CD14-positive monocyte (primary cell): Measurements from ENCODE around the gene MDFI. TPM values are rescaled to one million over a fixed set of nuclear protein-coding genes. Genes with fewer than 3 reads are reported as not detected.

ENCODE experiments used
- DNase-seq, 3 donors: peaks; one replicate each; pipeline ENCODE4 v3.0.0-alpha.2; 2011 to 2022
- H2AFZ ChIP-seq: 2 replicates; pipeline ENCODE4 v1.6.0; 2012; ENCODE audit warnings: mild to moderate bottlenecking, low read depth, low read length, inconsistent platforms; ENCODE audit not compliant: insufficient read depth, poor library complexity, severe bottlenecking
- H3K27ac ChIP-seq, 2 donors: 1 replicate in 1 of 2; 2 replicates in 1 of 2; pipeline ENCODE4 v1.5.1; 2012 to 2013; ENCODE audit warnings: low read length in 2 of 2, control low read depth in 1 of 2, inconsistent platforms in 1 of 2, low read depth in 1 of 2, mild to moderate bottlenecking in 1 of 2
- H3K27me3 ChIP-seq, 2 donors: one replicate each; pipeline versions ENCODE4 v1.6.0 to v1.6.1; 2011 to 2013; ENCODE audit warnings: low read length in 2 of 2; ENCODE audit not compliant: control insufficient read depth in 2 of 2, insufficient read depth in 2 of 2
- H3K36me3 ChIP-seq, 2 donors: replicated peaks in 1 of 2; 1 replicate in 1 of 2; 2 replicates in 1 of 2; pipeline versions ENCODE4 v1.5.1 to v1.6.1; 2012 to 2013; ENCODE audit warnings: low read length in 2 of 2, control low read depth in 1 of 2, inconsistent platforms in 1 of 2, mild to moderate bottlenecking in 1 of 2; ENCODE audit not compliant: insufficient read depth in 2 of 2, control insufficient read depth in 1 of 2
- H3K4me1 ChIP-seq, 2 donors: 1 replicate in 1 of 2; 2 replicates in 1 of 2; pipeline versions ENCODE4 v1.5.1 to v1.6.1; 2012 to 2013; ENCODE audit warnings: low read length in 2 of 2, control low read depth in 1 of 2, inconsistent platforms in 1 of 2, mild to moderate bottlenecking in 1 of 2, moderate library complexity in 1 of 2; ENCODE audit not compliant: insufficient read depth in 2 of 2, control insufficient read depth in 1 of 2
- H3K4me2 ChIP-seq: replicated peaks from 2 replicates; pipeline ENCODE3; 2012; ENCODE audit warnings: low read length, moderate library complexity, mild to moderate bottlenecking; ENCODE audit not compliant: poor library complexity, severe bottlenecking; ENCODE audit errors: extremely low read depth
- H3K4me3 ChIP-seq, 3 experiments: fragments of 200-600 bp in 1 of 3; sonication (generic) in 1 of 3; replicated peaks in 1 of 3; 1 replicate in 2 of 3; 2 replicates in 1 of 3; pipeline ENCODE4 v1.5.1; 2011 to 2013; ENCODE audit warnings: low read length in 3 of 3, mild to moderate bottlenecking in 3 of 3, control low read depth in 2 of 3, low read depth in 2 of 3, inconsistent platforms in 1 of 3, moderate library complexity in 1 of 3
- H3K79me2 ChIP-seq: 2 replicates; pipeline ENCODE4 v1.6.0; 2012; ENCODE audit warnings: mild to moderate bottlenecking, control low read depth, inconsistent platforms, low read length, moderate library complexity; ENCODE audit not compliant: insufficient read depth
- H3K9ac ChIP-seq: 2 replicates; pipeline ENCODE4 v1.6.0; 2017; ENCODE audit warnings: low read length, mild to moderate bottlenecking; ENCODE audit not compliant: insufficient read depth, poor library complexity, severe bottlenecking
- H3K9me3 ChIP-seq, 2 donors: replicated peaks in 1 of 2; 1 replicate in 1 of 2; 2 replicates in 1 of 2; pipeline versions ENCODE4 v1.5.1 to v1.6.1; 2012 to 2013; ENCODE audit warnings: low read length in 2 of 2, control low read depth in 1 of 2; ENCODE audit not compliant: control insufficient read depth in 1 of 2, insufficient read depth in 1 of 2
- H4K20me1 ChIP-seq: 2 replicates; pipeline ENCODE4 v1.6.0; 2012; ENCODE audit warnings: mild to moderate bottlenecking, low read length, control low read depth, moderate library complexity; ENCODE audit not compliant: insufficient read depth
- H3K27ac Mint-ChIP-seq, 7 donors: one replicate each; pipeline ENCODE4 v1.8.0; 2020; ENCODE audit warnings: mild to moderate bottlenecking in 7 of 7, mixed read lengths in 7 of 7, moderate library complexity in 6 of 7, inconsistent platforms in 2 of 7
- H3K27me3 Mint-ChIP-seq, 3 donors: one replicate each; pipeline ENCODE4 v1.8.0; 2021 to 2022; ENCODE audit warnings: low read depth in 3 of 3, mild to moderate bottlenecking in 3 of 3, mixed read lengths in 3 of 3, moderate library complexity in 3 of 3, inconsistent platforms in 1 of 3
- H3K36me3 Mint-ChIP-seq, 2 donors: one replicate each; pipeline ENCODE4 v1.8.0; 2020; ENCODE audit warnings: mixed read lengths in 2 of 2, inconsistent platforms in 1 of 2, mild to moderate bottlenecking in 1 of 2
- H3K4me1 Mint-ChIP-seq: one replicate; pipeline ENCODE4 v1.8.0; 2020; ENCODE audit warnings: mild to moderate bottlenecking, mixed read lengths
- H3K4me3 Mint-ChIP-seq, 2 donors: one replicate each; pipeline ENCODE4 v1.8.0; 2020; ENCODE audit warnings: mild to moderate bottlenecking in 2 of 2, mixed read lengths in 2 of 2, moderate library complexity in 1 of 2
- H3K9me3 Mint-ChIP-seq, 7 donors: one replicate each; pipeline ENCODE4 v1.8.0; 2020 to 2022; ENCODE audit warnings: mixed read lengths in 7 of 7, mild to moderate bottlenecking in 6 of 7, moderate library complexity in 6 of 7, inconsistent platforms in 2 of 7
- WGBS: methylation state at CpG from one replicate; pipeline ENCODE4 v1.1.5; 2013; ENCODE audit warnings: missing lambda C conversion rate; ENCODE audit not compliant: insufficient coverage; 5-methylcytosine and 5-hydroxymethylcytosine counted together
- intact Hi-C, 2 donors: fragments of 100-400 bp; cut with micrococcal nuclease; formaldehyde crosslinking; loops; one replicate each; pipeline versions ENCODE4 v1.15.0 to v1.15.1; 2023
- polyA plus RNA-seq, 3 donors: library from polyadenylated mRNA; depleted of rRNA in 1 of 3; unstranded in 2 of 3; stranded (reverse) in 1 of 3; fragments of 300-500 nt in 2 of 3; fragments of >200 nt in 1 of 3; fragmentation: Illumina TruSeq in 2 of 3; gene quantifications; 1 replicate in 2 of 3; 2 replicates in 1 of 3; pipeline ENCODE4 v1.2.3, GENCODE V29; 2012 to 2021
- TF ChIP-seq, protein P1 (sequence below): fragments of 200-600 bp; IDR thresholded peaks from one replicate; pipeline ENCODE4 v1.8.0; 2022; ENCODE audit warnings: antibody characterized with exemption, mild to moderate bottlenecking

MDFI gene
- polyA plus RNA-seq, 3 donors: not detected

DNA sequence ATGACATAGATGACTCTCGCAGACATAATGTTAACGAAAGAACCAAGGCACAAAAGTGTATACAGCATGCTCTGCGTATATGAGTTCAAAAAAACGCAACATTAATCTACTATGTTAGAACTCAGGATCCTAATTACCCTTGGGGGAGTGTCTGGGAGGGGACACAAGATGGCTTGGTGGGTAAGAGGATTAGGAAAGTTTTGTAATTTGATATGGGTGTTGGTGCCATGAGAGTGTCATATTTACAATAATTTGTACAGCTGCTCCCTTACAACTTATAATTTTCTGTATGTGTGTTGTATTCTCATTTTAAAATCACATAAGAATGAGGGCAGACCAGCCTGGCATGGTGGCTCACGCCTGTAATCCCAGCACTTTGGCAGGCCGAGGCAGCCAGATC lies 58.5 kb downstream of the MDFI start:
- Histone ChIP-seq H3K4me3 (no peak overlapping the region), H3K4me1 (no peaks in the 10 kb centered on the region), H3K4me2 (no peak overlapping the region), H3K9me3 (no peaks in the 10 kb centered on the region), H3K79me2 (peaks cover 24% of the 10 kb centered on the region), H3K9ac (no peak overlapping the region), H4K20me1 (peaks cover 100% of the 10 kb centered on the region), H3K27ac (no peak overlapping the region), H3K36me3 (peaks cover 16 to 66% of the 10 kb centered on the region in 2 donors), H3K27me3 (no peaks in the 10 kb centered on the region), H2AFZ (no peak overlapping the region)
- intact Hi-C loops: no loop called here
- peaks cover 0 to 3% (median 1%) of the 10 kb centered on the region in 3 donors for H3K27me3 Mint-ChIP-seq
- TF ChIP-seq, protein P1, sequence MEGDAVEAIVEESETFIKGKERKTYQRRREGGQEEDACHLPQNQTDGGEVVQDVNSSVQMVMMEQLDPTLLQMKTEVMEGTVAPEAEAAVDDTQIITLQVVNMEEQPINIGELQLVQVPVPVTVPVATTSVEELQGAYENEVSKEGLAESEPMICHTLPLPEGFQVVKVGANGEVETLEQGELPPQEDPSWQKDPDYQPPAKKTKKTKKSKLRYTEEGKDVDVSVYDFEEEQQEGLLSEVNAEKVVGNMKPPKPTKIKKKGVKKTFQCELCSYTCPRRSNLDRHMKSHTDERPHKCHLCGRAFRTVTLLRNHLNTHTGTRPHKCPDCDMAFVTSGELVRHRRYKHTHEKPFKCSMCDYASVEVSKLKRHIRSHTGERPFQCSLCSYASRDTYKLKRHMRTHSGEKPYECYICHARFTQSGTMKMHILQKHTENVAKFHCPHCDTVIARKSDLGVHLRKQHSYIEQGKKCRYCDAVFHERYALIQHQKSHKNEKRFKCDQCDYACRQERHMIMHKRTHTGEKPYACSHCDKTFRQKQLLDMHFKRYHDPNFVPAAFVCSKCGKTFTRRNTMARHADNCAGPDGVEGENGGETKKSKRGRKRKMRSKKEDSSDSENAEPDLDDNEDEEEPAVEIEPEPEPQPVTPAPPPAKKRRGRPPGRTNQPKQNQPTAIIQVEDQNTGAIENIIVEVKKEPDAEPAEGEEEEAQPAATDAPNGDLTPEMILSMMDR: no peak
- peaks cover 8% of the 10 kb centered on the region for H3K4me1 Mint-ChIP-seq
- H3K9me3 Mint-ChIP-seq: no peaks in the 10 kb centered on the region
- H3K4me3 Mint-ChIP-seq: no peak overlapping the region
- WGBS: no CpG with 5 or more reads among the region's 6 CpGs
- DNase-seq: no peak
- peak overlapping the region in 1 of 7 donors; percentile 73 for H3K27ac Mint-ChIP-seq
- H3K36me3 Mint-ChIP-seq: peaks cover 36 to 40% of the 10 kb centered on the region in 2 donors

GRCh38 chr6:41697861-41698781 lies 59.9 kb downstream of the MDFI start:
- TF ChIP-seq, protein P1: no peak
- Histone ChIP-seq H2AFZ (no peak overlapping the region), H3K27me3 (no peaks in the 10 kb centered on the region), H3K9ac (no peak overlapping the region), H3K9me3 (no peaks in the 10 kb centered on the region), H3K4me3 (no peak overlapping the region), H3K36me3 (peaks cover 28 to 70% of the 10 kb centered on the region in 2 donors), H3K79me2 (peaks cover 37% of the 10 kb centered on the region), H3K4me2 (no peak overlapping the region), H3K27ac (no peak overlapping the region), H4K20me1 (peaks cover 100% of the 10 kb centered on the region), H3K4me1 (no peaks in the 10 kb centered on the region)
- Mint-ChIP-seq H3K36me3 (peaks cover 38 to 46% of the 10 kb centered on the region in 2 donors), H3K27me3 (peaks cover 0 to 3% (median 1%) of the 10 kb centered on the region in 3 donors), H3K27ac (peak overlapping the region in 4 of 7 donors; percentile 12 to 69 (median 52)), H3K9me3 (no peaks in the 10 kb centered on the region), H3K4me3 (no peak overlapping the region), H3K4me1 (peaks cover 8% of the 10 kb centered on the region)
- DNase-seq: no peak
- 95% methylated on average over 7 of the region's 15 CpGs for WGBS
- intact Hi-C loops: no loop called here
